HEK293 (cell line): ENCODE data around the gene SCYL1.

ENCODE experiments used
- CTCF ChIA-PET: fragments of 350-600 bp; formaldehyde crosslinking; extraction: SDS; loops from one replicate; lab custom pipeline; 2021; ENCODE audit warnings: antibody characterized with exemption; lab: Yijun Ruan, JAX
- POLR2A ChIA-PET: fragments of 300-600 bp; formaldehyde crosslinking; extraction: SDS; loops from one replicate; lab custom pipeline; 2020; ENCODE audit warnings: antibody characterized with exemption, inconsistent platforms; lab: Yijun Ruan, JAX
- H3K27ac ChIP-seq: fragments of 200-500 bp; sonication (Bioruptor generic); 2 replicates; pipeline ENCODE4 v1.5.1; 2014; ENCODE audit warnings: low read depth, low read length, control low read depth, inconsistent platforms; ENCODE audit errors: extremely low read depth
- H3K36me3 ChIP-seq, 2 experiments: fragments of 200-500 bp in 1 of 2; sonication (Bioruptor generic) in 1 of 2; 1 replicate in 1 of 2; 2 replicates in 1 of 2; pipeline ENCODE4 v1.5.1; 2014 to 2017; ENCODE audit warnings: inconsistent platforms in 2 of 2, low read length in 2 of 2; ENCODE audit not compliant: control insufficient read depth in 2 of 2, insufficient read depth in 1 of 2
- H3K4me1 ChIP-seq: fragments of 200-500 bp; sonication (Bioruptor generic); 2 replicates; pipeline ENCODE4 v1.5.1; 2014; ENCODE audit warnings: mild to moderate bottlenecking, low read length, inconsistent platforms; ENCODE audit not compliant: control insufficient read depth, insufficient read depth
- H3K4me3 ChIP-seq: 2 replicates; pipeline ENCODE4 v1.5.1; 2011; ENCODE audit warnings: low read depth, mild to moderate bottlenecking, control low read depth, low read length, moderate library complexity
- H3K9me3 ChIP-seq: fragments of 200-500 bp; sonication (Bioruptor generic); 2 replicates; pipeline ENCODE4 v1.5.1; 2014; ENCODE audit warnings: low read depth, low read length, inconsistent platforms; ENCODE audit not compliant: control insufficient read depth, insufficient read depth
- KLF1 ChIP-seq: fragments of 450-650 bp; formaldehyde crosslinking; IDR thresholded peaks from 2 replicates; pipeline ENCODE4 v1.5.1; 2016; ENCODE audit warnings: missing biosample characterization, missing genetic modification characterization
- KLF10 ChIP-seq: fragments of 450-650 bp; IDR thresholded peaks from 2 replicates; pipeline ENCODE4 v1.5.1; 2018; ENCODE audit warnings: missing biosample characterization, mild to moderate bottlenecking, missing genetic modification characterization
- KLF16 ChIP-seq: fragments of 450-650 bp; formaldehyde crosslinking; IDR thresholded peaks from 2 replicates; pipeline ENCODE4 v1.5.1; 2017; ENCODE audit warnings: missing biosample characterization, missing genetic modification characterization
- MEIS1 ChIP-seq: sonication (generic); formaldehyde crosslinking; IDR thresholded peaks from 2 replicates; pipeline ENCODE4 v1.8.1; 2022; ENCODE audit warnings: missing genetic modification reagents, mild to moderate bottlenecking, borderline replicate concordance
- PRDM4 ChIP-seq: fragments of 450-650 bp; formaldehyde crosslinking; IDR thresholded peaks from 2 replicates; pipeline ENCODE4 v1.5.1; 2017; ENCODE audit warnings: missing biosample characterization, missing genetic modification characterization
- REST ChIP-seq: fragments of 450-650 bp; formaldehyde crosslinking; IDR thresholded peaks from 2 replicates; pipeline ENCODE4 v1.5.1; 2016; ENCODE audit warnings: missing biosample characterization, missing genetic modification characterization
- YY2 ChIP-seq: fragments of 450-650 bp; formaldehyde crosslinking; IDR thresholded peaks from 2 replicates; pipeline ENCODE4 v1.5.1; 2016; ENCODE audit warnings: missing biosample characterization, missing genetic modification characterization
- ZNF155 ChIP-seq: fragments of 450-650 bp; formaldehyde crosslinking; IDR thresholded peaks from 2 replicates; pipeline ENCODE4 v1.5.1; 2016; ENCODE audit warnings: missing biosample characterization, missing genetic modification characterization
- ZNF16 ChIP-seq: fragments of 450-650 bp; formaldehyde crosslinking; IDR thresholded peaks from 2 replicates; pipeline ENCODE4 v1.5.1; 2016; ENCODE audit warnings: low read depth, missing biosample characterization, missing genetic modification characterization
- ZNF174 ChIP-seq: fragments of 450-650 bp; formaldehyde crosslinking; IDR thresholded peaks from 2 replicates; pipeline ENCODE4 v1.5.0; 2017; ENCODE audit warnings: missing biosample characterization, mild to moderate bottlenecking, missing genetic modification characterization
- ZNF24 ChIP-seq: fragments of 450-650 bp; formaldehyde crosslinking; IDR thresholded peaks from 2 replicates; pipeline ENCODE4 v1.5.1; 2016; ENCODE audit warnings: missing biosample characterization, missing genetic modification characterization
- ZNF394 ChIP-seq: fragments of 450-650 bp; formaldehyde crosslinking; IDR thresholded peaks from 2 replicates; pipeline ENCODE4 v1.5.1; 2016; ENCODE audit warnings: missing biosample characterization, missing genetic modification characterization, mild to moderate bottlenecking, moderate library complexity, borderline replicate concordance
- ZNF571 ChIP-seq: fragments of 450-650 bp; formaldehyde crosslinking; IDR thresholded peaks from 2 replicates; pipeline ENCODE4 v1.5.0; 2017; ENCODE audit warnings: missing biosample characterization, missing genetic modification characterization
- ZNF623 ChIP-seq: fragments of 450-650 bp; formaldehyde crosslinking; IDR thresholded peaks from 2 replicates; pipeline ENCODE4 v1.5.1; 2016; ENCODE audit warnings: missing biosample characterization, missing genetic modification characterization
- ZNF629 ChIP-seq: fragments of 450-650 bp; formaldehyde crosslinking; IDR thresholded peaks from 2 replicates; pipeline ENCODE4 v1.5.1; 2017; ENCODE audit warnings: missing biosample characterization, missing genetic modification characterization
- ZNF747 ChIP-seq: fragments of 450-650 bp; formaldehyde crosslinking; IDR thresholded peaks from 2 replicates; pipeline ENCODE4 v1.5.1; 2016; ENCODE audit warnings: missing biosample characterization, missing genetic modification characterization
- ZNF837 ChIP-seq: fragments of 450-650 bp; formaldehyde crosslinking; IDR thresholded peaks from 2 replicates; pipeline ENCODE4 v1.5.1; 2016; ENCODE audit warnings: missing biosample characterization, missing genetic modification characterization
- ZSCAN30 ChIP-seq: fragments of 450-650 bp; IDR thresholded peaks from 2 replicates; pipeline ENCODE4 v1.5.1; 2018; ENCODE audit warnings: missing biosample characterization, mild to moderate bottlenecking, missing genetic modification characterization, moderate library complexity
- ZSCAN4 ChIP-seq: fragments of 450-650 bp; formaldehyde crosslinking; IDR thresholded peaks from 2 replicates; pipeline ENCODE4 v1.5.1; 2017; ENCODE audit warnings: missing biosample characterization, missing genetic modification characterization
- ZXDB ChIP-seq: fragments of 450-650 bp; formaldehyde crosslinking; IDR thresholded peaks from 2 replicates; pipeline ENCODE4 v1.5.1; 2016; ENCODE audit warnings: missing biosample characterization, missing genetic modification characterization
- TF ChIP-seq, protein P1 (sequence below): fragments of 450-650 bp; formaldehyde crosslinking; IDR thresholded peaks from 2 replicates; pipeline ENCODE4; 2016; ENCODE audit warnings: missing biosample characterization, missing genetic modification characterization
- TF ChIP-seq, protein P2 (sequence below): fragments of 450-650 bp; formaldehyde crosslinking; IDR thresholded peaks from 2 replicates; pipeline ENCODE4 v1.5.1; 2016; ENCODE audit warnings: missing biosample characterization, missing genetic modification characterization
- TF ChIP-seq, protein P3 (sequence below): IDR thresholded peaks from 2 replicates; pipeline ENCODE4 v1.6.1; 2011; ENCODE audit warnings: mild to moderate bottlenecking, low read depth, low read length, borderline replicate concordance
- TF ChIP-seq, protein P4 (sequence below): fragments of 450-650 bp; formaldehyde crosslinking; IDR thresholded peaks from 2 replicates; pipeline ENCODE4 v1.5.1; 2017; ENCODE audit warnings: missing biosample characterization, missing genetic modification characterization

The SCYL1 gene

DNA sequence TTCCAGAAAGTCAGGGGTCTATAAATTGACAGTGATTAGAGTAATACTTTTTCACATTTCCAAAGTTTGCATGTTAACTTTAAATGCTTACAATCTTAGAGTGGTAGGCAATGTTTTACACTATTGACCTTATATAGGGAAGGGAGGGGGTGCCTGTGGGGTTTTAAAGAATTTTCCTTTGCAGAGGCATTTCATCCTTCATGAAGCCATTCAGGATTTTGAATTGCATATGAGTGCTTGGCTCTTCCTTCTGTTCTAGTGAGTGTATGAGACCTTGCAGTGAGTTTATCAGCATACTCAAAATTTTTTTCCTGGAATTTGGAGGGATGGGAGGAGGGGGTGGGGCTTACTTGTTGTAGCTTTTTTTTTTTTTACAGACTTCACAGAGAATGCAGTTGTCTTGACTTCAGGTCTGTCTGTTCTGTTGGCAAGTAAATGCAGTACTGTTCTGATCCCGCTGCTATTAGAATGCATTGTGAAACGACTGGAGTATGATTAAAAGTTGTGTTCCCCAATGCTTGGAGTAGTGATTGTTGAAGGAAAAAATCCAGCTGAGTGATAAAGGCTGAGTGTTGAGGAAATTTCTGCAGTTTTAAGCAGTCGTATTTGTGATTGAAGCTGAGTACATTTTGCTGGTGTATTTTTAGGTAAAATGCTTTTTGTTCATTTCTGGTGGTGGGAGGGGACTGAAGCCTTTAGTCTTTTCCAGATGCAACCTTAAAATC lies 20.8 kb upstream of the SCYL1 start:
- H3K4me3 ChIP-seq: peak overlapping the region; percentile 98
- no peaks in the 10 kb centered on the region for H3K4me1 ChIP-seq
- 0 out of 2 replicates have a peak overlapping the region, but pooled peaks have one; percentile 12 for H3K27ac ChIP-seq
- H3K9me3 ChIP-seq: no peaks in the 10 kb centered on the region
- peaks cover 0 to 70% of the 10 kb centered on the region in 2 experiments; a peak in 2 of 3 replicates for H3K36me3 ChIP-seq
- ChIA-PET POLR2A (interaction anchor here (0.6 to 28.2 kb wide), 8 partner anchors 16 to 123 kb away, joined by 3 to 1129 read pairs (median 22); partner anchors contain the start of genes FAM89B, NEAT1 and ZNRD2), CTCF (interaction anchor here (0.5 to 7.3 kb wide), 7 partner anchors 10 to 301 kb away, joined by 3 to 69 read pairs (median 4); no protein-coding TSS in a partner anchor)
- TF ChIP-seq KLF1 (tag by site-specific recombination) (no peak), REST (tag by site-specific recombination) (no peak), ZSCAN4 (tag by site-specific recombination) (no peak), ZNF24 (no peak), ZNF394 (tag by site-specific recombination) (no peak), ZNF571 (tag by site-specific recombination) (no peak), ZNF629 (tag by site-specific recombination) (no peak), KLF10 (tag by site-specific recombination) (no peak), ZNF837 (no peak), ZNF174 (no peak), ZSCAN30 (tag by site-specific recombination) (no peak), PRDM4 (no peak), ZNF16 (tag by site-specific recombination) (no peak), YY2 (tag by site-specific recombination) (no peak), ZNF623 (tag by site-specific recombination) (no peak), KLF16 (tag by site-specific recombination) (no peak), ZNF747 (no peak), ZNF155 (tag by site-specific recombination) (no peak), MEIS1 (CRISPR knock-in tag) (no peak), ZXDB (0 out of 2 replicates have a peak, but pooled peaks have one; percentile 9)
- TF ChIP-seq, protein P1, sequence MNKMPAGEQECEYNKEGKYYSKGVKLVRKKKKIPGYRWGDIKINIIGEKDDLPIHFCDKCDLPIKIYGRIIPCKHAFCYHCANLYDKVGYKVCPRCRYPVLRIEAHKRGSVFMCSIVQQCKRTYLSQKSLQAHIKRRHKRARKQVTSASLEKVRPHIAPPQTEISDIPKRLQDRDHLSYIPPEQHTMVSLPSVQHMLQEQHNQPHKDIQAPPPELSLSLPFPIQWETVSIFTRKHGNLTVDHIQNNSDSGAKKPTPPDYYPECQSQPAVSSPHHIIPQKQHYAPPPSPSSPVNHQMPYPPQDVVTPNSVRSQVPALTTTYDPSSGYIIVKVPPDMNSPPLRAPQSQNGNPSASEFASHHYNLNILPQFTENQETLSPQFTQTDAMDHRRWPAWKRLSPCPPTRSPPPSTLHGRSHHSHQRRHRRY (tag by site-specific recombination): no peak
- TF ChIP-seq, protein P2, sequence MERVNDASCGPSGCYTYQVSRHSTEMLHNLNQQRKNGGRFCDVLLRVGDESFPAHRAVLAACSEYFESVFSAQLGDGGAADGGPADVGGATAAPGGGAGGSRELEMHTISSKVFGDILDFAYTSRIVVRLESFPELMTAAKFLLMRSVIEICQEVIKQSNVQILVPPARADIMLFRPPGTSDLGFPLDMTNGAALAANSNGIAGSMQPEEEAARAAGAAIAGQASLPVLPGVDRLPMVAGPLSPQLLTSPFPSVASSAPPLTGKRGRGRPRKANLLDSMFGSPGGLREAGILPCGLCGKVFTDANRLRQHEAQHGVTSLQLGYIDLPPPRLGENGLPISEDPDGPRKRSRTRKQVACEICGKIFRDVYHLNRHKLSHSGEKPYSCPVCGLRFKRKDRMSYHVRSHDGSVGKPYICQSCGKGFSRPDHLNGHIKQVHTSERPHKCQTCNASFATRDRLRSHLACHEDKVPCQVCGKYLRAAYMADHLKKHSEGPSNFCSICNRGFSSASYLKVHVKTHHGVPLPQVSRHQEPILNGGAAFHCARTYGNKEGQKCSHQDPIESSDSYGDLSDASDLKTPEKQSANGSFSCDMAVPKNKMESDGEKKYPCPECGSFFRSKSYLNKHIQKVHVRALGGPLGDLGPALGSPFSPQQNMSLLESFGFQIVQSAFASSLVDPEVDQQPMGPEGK (tag by site-specific recombination): peak; percentile 33; the same call in 1 of the 2 replicates
- TF ChIP-seq, protein P3, sequence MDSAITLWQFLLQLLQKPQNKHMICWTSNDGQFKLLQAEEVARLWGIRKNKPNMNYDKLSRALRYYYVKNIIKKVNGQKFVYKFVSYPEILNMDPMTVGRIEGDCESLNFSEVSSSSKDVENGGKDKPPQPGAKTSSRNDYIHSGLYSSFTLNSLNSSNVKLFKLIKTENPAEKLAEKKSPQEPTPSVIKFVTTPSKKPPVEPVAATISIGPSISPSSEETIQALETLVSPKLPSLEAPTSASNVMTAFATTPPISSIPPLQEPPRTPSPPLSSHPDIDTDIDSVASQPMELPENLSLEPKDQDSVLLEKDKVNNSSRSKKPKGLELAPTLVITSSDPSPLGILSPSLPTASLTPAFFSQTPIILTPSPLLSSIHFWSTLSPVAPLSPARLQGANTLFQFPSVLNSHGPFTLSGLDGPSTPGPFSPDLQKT: no peak
- TF ChIP-seq, protein P4, sequence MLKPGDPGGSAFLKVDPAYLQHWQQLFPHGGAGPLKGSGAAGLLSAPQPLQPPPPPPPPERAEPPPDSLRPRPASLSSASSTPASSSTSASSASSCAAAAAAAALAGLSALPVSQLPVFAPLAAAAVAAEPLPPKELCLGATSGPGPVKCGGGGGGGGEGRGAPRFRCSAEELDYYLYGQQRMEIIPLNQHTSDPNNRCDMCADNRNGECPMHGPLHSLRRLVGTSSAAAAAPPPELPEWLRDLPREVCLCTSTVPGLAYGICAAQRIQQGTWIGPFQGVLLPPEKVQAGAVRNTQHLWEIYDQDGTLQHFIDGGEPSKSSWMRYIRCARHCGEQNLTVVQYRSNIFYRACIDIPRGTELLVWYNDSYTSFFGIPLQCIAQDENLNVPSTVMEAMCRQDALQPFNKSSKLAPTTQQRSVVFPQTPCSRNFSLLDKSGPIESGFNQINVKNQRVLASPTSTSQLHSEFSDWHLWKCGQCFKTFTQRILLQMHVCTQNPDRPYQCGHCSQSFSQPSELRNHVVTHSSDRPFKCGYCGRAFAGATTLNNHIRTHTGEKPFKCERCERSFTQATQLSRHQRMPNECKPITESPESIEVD (tag by site-specific recombination): peak; percentile 42
